ENCODE results near the gene PRCP. TPM values are rescaled to one million over a fixed set of nuclear protein-coding genes. Genes with fewer than 3 reads are reported as not detected.
"Not testable (repeated sequence)": the region's sequence is repeated elsewhere in the genome, so short reads cannot be mapped to it uniquely, and the experiment has no call there.

The PRCP gene
- total RNA-seq, 2 donors from 2014 or later = 35.3 to 35.9 TPM

- no peaks in the 10 kb centered on the region for H3K36me3 Mint-ChIP-seq (ENCODE audit: insufficient read depth in 2 of 2)
- DNase-seq (no peak), ATAC-seq (replicated peaks in 1 of 2) (no peak)
- H3K4me1 Mint-ChIP-seq (ENCODE audit: low read depth) = peaks cover 5% of the 10 kb centered on the region
- H3K27ac Mint-ChIP-seq = no peak overlapping the region
- H3K4me3 Mint-ChIP-seq = no peak overlapping the region
- no peaks in the 10 kb centered on the region for H3K9me3 Mint-ChIP-seq
- no peaks in the 10 kb centered on the region for H3K27me3 Mint-ChIP-seq (ENCODE audit: low read depth)
Observed at GRCh38 chr11:82858133-82858532, 42.1 kb downstream of the PRCP start.

- Mint-ChIP-seq H3K36me3 (ENCODE audit: insufficient read depth in 2 of 2) (no peaks in the 10 kb centered on the region), H3K27me3 (ENCODE audit: low read depth) (no peaks in the 10 kb centered on the region), H3K4me1 (ENCODE audit: low read depth) (no peaks in the 10 kb centered on the region), H3K4me3 (no peak overlapping the region), H3K9me3 (no peaks in the 10 kb centered on the region), H3K27ac (no peak overlapping the region)
- ATAC-seq (replicated peaks in 1 of 2) (no peak), DNase-seq (no peak)
Observed at GRCh38 chr11:82857145-82857544, 43.1 kb downstream of the PRCP start.

GRCh38 chr11:82855616-82856015 lies 44.6 kb downstream of the PRCP start:
- no peaks in the 10 kb centered on the region for H3K9me3 Mint-ChIP-seq
- no peaks in the 10 kb centered on the region for H3K4me1 Mint-ChIP-seq (ENCODE audit: low read depth)
- H3K27me3 Mint-ChIP-seq (ENCODE audit: low read depth) = no peaks in the 10 kb centered on the region
- no peak for ATAC-seq (replicated peaks in 1 of 2)
- DNase-seq = no peak
- H3K27ac Mint-ChIP-seq = no peak overlapping the region
- no peak overlapping the region for H3K4me3 Mint-ChIP-seq
- no peaks in the 10 kb centered on the region for H3K36me3 Mint-ChIP-seq (ENCODE audit: insufficient read depth in 2 of 2)

GRCh38 chr11:82854916-82855315 lies 45.3 kb downstream of the PRCP start:
- H3K27ac Mint-ChIP-seq; H3K4me3 Mint-ChIP-seq; DNase-seq; H3K4me1 Mint-ChIP-seq (ENCODE audit: low read depth); ATAC-seq (replicated peaks in 1 of 2); H3K27me3 Mint-ChIP-seq (ENCODE audit: low read depth); H3K36me3 Mint-ChIP-seq (ENCODE audit: insufficient read depth in 2 of 2); H3K9me3 Mint-ChIP-seq: not testable (repeated sequence)

- DNase-seq = no peak
- Mint-ChIP-seq H3K4me3 (no peak overlapping the region), H3K36me3 (ENCODE audit: insufficient read depth in 2 of 2) (peaks cover 0 to 2% of the 10 kb centered on the region in 2 donors), H3K27ac (no peak overlapping the region), H3K27me3 (ENCODE audit: low read depth) (no peaks in the 10 kb centered on the region), H3K4me1 (ENCODE audit: low read depth) (no peaks in the 10 kb centered on the region), H3K9me3 (no peaks in the 10 kb centered on the region)
- no peak for ATAC-seq (replicated peaks in 1 of 2)
Observed at GRCh38 chr11:82854242-82854641, 46.0 kb downstream of the PRCP start.

- DNase-seq (no peak), ATAC-seq (replicated peaks in 1 of 2) (no peak)
- H3K27ac Mint-ChIP-seq = no peak overlapping the region
- H3K4me1 Mint-ChIP-seq (ENCODE audit: low read depth) = no peaks in the 10 kb centered on the region
- H3K36me3 Mint-ChIP-seq (ENCODE audit: insufficient read depth in 2 of 2) = peaks cover 0 to 2% of the 10 kb centered on the region in 2 donors
- no peaks in the 10 kb centered on the region for H3K9me3 Mint-ChIP-seq
- no peaks in the 10 kb centered on the region for H3K27me3 Mint-ChIP-seq (ENCODE audit: low read depth)
- H3K4me3 Mint-ChIP-seq = no peak overlapping the region
Observed at GRCh38 chr11:82848829-82849228, 51.4 kb downstream of the PRCP start.

- ATAC-seq (replicated peaks in 1 of 2) (no peak), DNase-seq (no peak)
- peaks cover 0 to 2% of the 10 kb centered on the region in 2 donors for H3K36me3 Mint-ChIP-seq (ENCODE audit: insufficient read depth in 2 of 2)
- H3K9me3 Mint-ChIP-seq = no peaks in the 10 kb centered on the region
- no peaks in the 10 kb centered on the region for H3K4me1 Mint-ChIP-seq (ENCODE audit: low read depth)
- H3K27ac Mint-ChIP-seq = no peak overlapping the region
- H3K4me3 Mint-ChIP-seq = no peak overlapping the region
- no peaks in the 10 kb centered on the region for H3K27me3 Mint-ChIP-seq (ENCODE audit: low read depth)
Observed at GRCh38 chr11:82845356-82846353, 54.6 kb downstream of the PRCP start.

- DNase-seq = no peak
- Mint-ChIP-seq H3K36me3 (ENCODE audit: insufficient read depth in 2 of 2) (peaks cover 0 to 2% of the 10 kb centered on the region in 2 donors), H3K27ac (no peak overlapping the region)
Observed at GRCh38 chr11:82843057-82843795, 57.0 kb downstream of the PRCP start.

GRCh38 chr11:82842019-82842418 lies 58.2 kb downstream of the PRCP start:
- Mint-ChIP-seq H3K27me3 (ENCODE audit: low read depth) (no peaks in the 10 kb centered on the region), H3K27ac (no peak overlapping the region), H3K4me3 (no peak overlapping the region), H3K9me3 (no peaks in the 10 kb centered on the region), H3K4me1 (ENCODE audit: low read depth) (no peaks in the 10 kb centered on the region), H3K36me3 (ENCODE audit: insufficient read depth in 2 of 2) (peaks cover 0 to 3% of the 10 kb centered on the region in 2 donors)
- no peak for DNase-seq
- no peak for ATAC-seq (replicated peaks in 1 of 2)

More at GRCh38 chr11:82843057-82843795, 57.0 kb downstream of the PRCP start:
- ATAC-seq (replicated peaks in 1 of 2) = no peak
- Mint-ChIP-seq H3K9me3 (no peaks in the 10 kb centered on the region), H3K4me1 (ENCODE audit: low read depth) (no peaks in the 10 kb centered on the region), H3K4me3 (no peak overlapping the region), H3K27me3 (ENCODE audit: low read depth) (no peaks in the 10 kb centered on the region)

GRCh38 chr11:82837650-82838049 lies 62.6 kb downstream of the PRCP start:
- DNase-seq (no peak), ATAC-seq (replicated peaks in 1 of 2) (no peak)
- no peaks in the 10 kb centered on the region for H3K27me3 Mint-ChIP-seq (ENCODE audit: low read depth)
- no peaks in the 10 kb centered on the region for H3K9me3 Mint-ChIP-seq
- H3K4me3 Mint-ChIP-seq = no peak overlapping the region
- H3K4me1 Mint-ChIP-seq (ENCODE audit: low read depth) = no peaks in the 10 kb centered on the region
- peaks cover 8% of the 10 kb centered on the region in 2 donors for H3K36me3 Mint-ChIP-seq (ENCODE audit: insufficient read depth in 2 of 2)
- no peak overlapping the region for H3K27ac Mint-ChIP-seq

- no peaks in the 10 kb centered on the region for H3K9me3 Mint-ChIP-seq
- no peak for ATAC-seq (replicated peaks in 1 of 2)
- H3K4me1 Mint-ChIP-seq (ENCODE audit: low read depth) = no peaks in the 10 kb centered on the region
- H3K36me3 Mint-ChIP-seq (ENCODE audit: insufficient read depth in 2 of 2) = peaks cover 5 to 9% of the 10 kb centered on the region in 2 donors
- no peak overlapping the region for H3K4me3 Mint-ChIP-seq
- H3K27me3 Mint-ChIP-seq (ENCODE audit: low read depth) = no peaks in the 10 kb centered on the region
- DNase-seq = no peak
- no peak overlapping the region for H3K27ac Mint-ChIP-seq
Observed at GRCh38 chr11:82832983-82833382, 67.2 kb downstream of the PRCP start.

GRCh38 chr11:82831364-82831763 lies 68.9 kb downstream of the PRCP start:
- DNase-seq (no peak), ATAC-seq (replicated peaks in 1 of 2) (no peak)
- H3K27me3 Mint-ChIP-seq (ENCODE audit: low read depth) = no peaks in the 10 kb centered on the region
- H3K4me1 Mint-ChIP-seq (ENCODE audit: low read depth) = no peaks in the 10 kb centered on the region
- no peak overlapping the region for H3K27ac Mint-ChIP-seq
- peaks cover 5 to 9% of the 10 kb centered on the region in 2 donors for H3K36me3 Mint-ChIP-seq (ENCODE audit: insufficient read depth in 2 of 2)
- H3K9me3 Mint-ChIP-seq = no peaks in the 10 kb centered on the region
- no peak overlapping the region for H3K4me3 Mint-ChIP-seq

GRCh38 chr11:82830746-82831145 lies 69.5 kb downstream of the PRCP start:
- Mint-ChIP-seq H3K27me3 (ENCODE audit: low read depth) (no peaks in the 10 kb centered on the region), H3K9me3 (no peaks in the 10 kb centered on the region), H3K4me3 (no peak overlapping the region), H3K36me3 (ENCODE audit: insufficient read depth in 2 of 2) (peaks cover 3 to 8% of the 10 kb centered on the region in 2 donors), H3K4me1 (ENCODE audit: low read depth) (no peaks in the 10 kb centered on the region), H3K27ac (no peak overlapping the region)
- DNase-seq (no peak), ATAC-seq (replicated peaks in 1 of 2) (no peak)

Measured in activated T-cell treated with anti-CD3 and anti-CD28 coated beads, Interleukin-2, amount 50 U/mL, for 72 hours (primary cell).